Bronchial epithelial cell (primary cell): ENCODE data around the gene FRMD3. TPM values are rescaled to one million over a fixed set of nuclear protein-coding genes. Genes with fewer than 3 reads are reported as not detected.

Experiments used
- DNase-seq: peaks from one replicate; pipeline ENCODE4 v3.0.0-alpha.2; 2010; ENCODE audit warnings: low read depth
- FAIRE-seq: peaks from 2 replicates; lab custom pipeline; 2011; peaks lifted over from hg19 to GRCh38; lab: Jason Lieb, UNC
- H3K27me3 ChIP-seq: 2 replicates; pipeline ENCODE4 v1.5.1; 2011; ENCODE audit warnings: low read length; ENCODE audit not compliant: control insufficient read depth, insufficient read depth
- H3K36me3 ChIP-seq: 2 replicates; pipeline ENCODE4 v1.5.1; 2011; ENCODE audit warnings: low read length; ENCODE audit not compliant: control insufficient read depth, insufficient read depth
- H3K4me3 ChIP-seq: 2 replicates; pipeline ENCODE4 v1.5.1; 2011; ENCODE audit warnings: mild to moderate bottlenecking, low read depth, low read length, control low read depth
- CTCF ChIP-seq: IDR thresholded peaks from 2 replicates; pipeline ENCODE4 v1.5.1; 2011; ENCODE audit warnings: mild to moderate bottlenecking, moderate library complexity, low read length, control low read depth, inconsistent platforms; ENCODE audit not compliant: insufficient read depth, severe bottlenecking
- total RNA-seq: library from RNA; depleted of rRNA; stranded (reverse); fragments of >200 nt; gene quantifications from 2 replicates; pipeline ENCODE4 v1.2.1, GENCODE V29; 2014

The FRMD3 gene
- total RNA-seq, 1 donor from 2014 or later, result under 0.01 TPM

DNA sequence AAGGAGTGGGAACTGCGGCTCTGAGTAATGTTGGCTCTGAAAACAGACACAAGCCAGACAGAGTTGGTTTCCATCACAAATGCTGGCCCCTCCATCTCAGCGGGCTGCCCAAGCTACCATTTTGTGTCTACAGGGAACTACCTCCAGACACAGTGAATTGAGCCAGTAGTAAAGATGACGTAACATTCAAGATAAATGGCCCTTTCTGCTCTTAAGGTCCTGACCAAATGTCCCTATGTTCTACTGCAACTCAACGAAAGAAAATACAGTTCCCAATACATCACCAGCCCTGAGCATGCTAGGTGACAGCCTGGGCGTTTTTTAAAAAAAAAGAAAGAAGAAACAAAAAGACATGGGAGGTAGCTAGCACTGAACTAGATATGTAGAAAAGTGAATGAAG, 247.5 kb downstream of the FRMD3 start:
- no peaks in the 10 kb centered on the region for H3K36me3 ChIP-seq
- FAIRE-seq (peak; percentile 62), DNase-seq (no peak)
- no peaks in the 10 kb centered on the region for H3K27me3 ChIP-seq
- no peak overlapping the region for H3K4me3 ChIP-seq
- no peak for TF ChIP-seq CTCF

DNA sequence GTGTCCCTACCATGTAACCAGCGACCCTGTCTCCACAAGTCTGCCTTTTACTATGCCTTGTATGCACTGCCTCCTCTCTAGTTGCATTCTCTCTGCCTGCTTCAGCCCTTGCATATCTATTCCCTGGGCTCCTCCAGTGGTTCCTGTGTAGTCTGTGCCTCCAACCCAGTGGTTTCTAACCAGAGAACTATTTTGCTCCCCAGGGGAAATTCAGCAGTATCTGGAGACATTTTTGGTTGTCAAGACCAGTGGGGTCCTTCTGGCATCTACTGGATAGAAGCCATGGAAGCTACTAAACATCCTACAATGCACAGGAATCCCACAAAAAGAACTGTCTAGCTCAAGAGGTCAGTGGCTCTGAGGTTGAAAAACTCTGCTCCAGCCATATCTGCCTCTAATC, 251.2 kb downstream of the FRMD3 start:
- TF ChIP-seq CTCF, result no peak
- H3K36me3 ChIP-seq, result no peaks in the 10 kb centered on the region
- no peak for FAIRE-seq
- no peaks in the 10 kb centered on the region for H3K27me3 ChIP-seq
- no peak for DNase-seq
- H3K4me3 ChIP-seq, result no peak overlapping the region

DNA sequence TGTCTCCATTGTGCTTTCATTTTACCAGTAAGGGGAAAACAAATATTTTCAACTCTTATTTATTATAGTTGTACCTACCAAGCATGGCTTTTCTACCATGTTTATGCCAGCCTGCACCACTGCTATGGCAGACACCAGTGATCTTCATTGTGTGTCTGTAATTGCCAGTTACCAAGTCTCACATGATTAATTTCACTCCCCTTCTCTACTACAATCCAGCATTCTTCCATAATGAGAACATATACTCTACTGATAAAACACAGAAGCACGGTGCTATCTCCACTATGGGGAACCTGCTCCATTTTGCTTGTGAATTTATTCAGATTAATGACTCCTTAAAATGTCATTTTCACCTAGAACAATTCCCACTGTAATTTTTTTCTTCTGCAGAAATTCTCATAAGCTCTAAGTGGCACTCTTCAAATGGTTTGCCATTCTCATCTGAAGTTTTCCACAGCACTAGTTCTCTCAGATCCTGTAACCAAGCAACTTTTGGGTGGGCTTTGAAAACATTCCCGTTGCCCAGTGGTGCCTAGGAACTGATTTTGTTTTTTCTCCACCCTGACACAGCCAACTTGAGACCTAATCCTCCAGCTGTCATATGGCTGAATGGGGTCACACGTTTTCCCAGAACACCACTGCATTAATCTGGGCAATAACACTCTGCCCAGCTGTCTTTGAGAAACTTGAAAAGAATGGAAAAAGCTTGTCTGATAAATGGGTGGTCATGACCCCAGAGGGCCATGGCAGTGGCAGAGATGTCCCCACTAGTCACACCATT, 252.6 kb downstream of the FRMD3 start:
- Histone ChIP-seq H3K4me3 (no peak overlapping the region), H3K27me3 (no peaks in the 10 kb centered on the region), H3K36me3 (no peaks in the 10 kb centered on the region)
- no peak for FAIRE-seq
- no peak for DNase-seq
- TF ChIP-seq CTCF, result no peak

- TF ChIP-seq CTCF, result no peak
- H3K36me3 ChIP-seq, result no peaks in the 10 kb centered on the region
- no peaks in the 10 kb centered on the region for H3K27me3 ChIP-seq
- no peak overlapping the region for H3K4me3 ChIP-seq
- DNase-seq, result no peak
- FAIRE-seq, result no peak
Observed at GRCh38 chr9:83284746-83285145, 253.5 kb downstream of the FRMD3 start.

DNA sequence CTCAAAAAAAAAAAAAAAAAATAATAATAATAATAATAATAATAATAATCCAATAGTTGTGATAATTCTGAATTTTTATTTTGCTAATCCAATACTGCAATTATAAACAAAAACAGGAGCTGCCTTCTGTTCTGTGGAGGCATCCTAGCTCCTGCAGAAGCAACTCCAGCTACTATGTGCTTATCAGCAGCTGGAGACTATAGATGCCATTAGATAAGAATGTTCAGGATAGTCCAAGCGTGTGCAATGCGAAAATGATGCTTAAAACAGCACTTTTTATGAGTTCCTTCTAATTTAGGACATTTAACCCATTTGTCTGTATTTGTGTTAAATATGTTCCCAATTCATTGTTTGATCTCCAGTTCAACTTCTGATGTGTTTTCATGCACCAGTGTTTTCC, 254.7 kb downstream of the FRMD3 start:
- H3K4me3 ChIP-seq, result no peak overlapping the region
- no peaks in the 10 kb centered on the region for H3K36me3 ChIP-seq
- DNase-seq (no peak), FAIRE-seq (no peak)
- no peaks in the 10 kb centered on the region for H3K27me3 ChIP-seq
- no peak for TF ChIP-seq CTCF
